ES-I3 (cell line): ENCODE results near the gene SLC2A13.
"Not testable (repeated sequence)": the region's sequence is repeated elsewhere in the genome, so short reads cannot be mapped to it uniquely, and the experiment has no call there.

ENCODE experiments used
- H3K36me3 ChIP-seq: 2 replicates; pipeline ENCODE4 v1.6.1; 2013; ENCODE audit warnings: mild to moderate bottlenecking, low read length, control low read depth, moderate library complexity; ENCODE audit not compliant: insufficient read depth
- H3K4me1 ChIP-seq: 2 replicates; pipeline ENCODE4 v1.6.1; 2013; ENCODE audit warnings: mild to moderate bottlenecking, control low read depth, low read length; ENCODE audit not compliant: insufficient read depth
- H3K9ac ChIP-seq: 2 replicates; pipeline ENCODE4 v1.6.1; 2013; ENCODE audit warnings: low read depth, mild to moderate bottlenecking, low read length, moderate library complexity
- H3K9me3 ChIP-seq: 2 replicates; pipeline ENCODE4 v1.6.1; 2013; ENCODE audit warnings: mild to moderate bottlenecking, low read length, moderate library complexity; ENCODE audit not compliant: control insufficient read depth, insufficient read depth

The SLC2A13 gene

DNA sequence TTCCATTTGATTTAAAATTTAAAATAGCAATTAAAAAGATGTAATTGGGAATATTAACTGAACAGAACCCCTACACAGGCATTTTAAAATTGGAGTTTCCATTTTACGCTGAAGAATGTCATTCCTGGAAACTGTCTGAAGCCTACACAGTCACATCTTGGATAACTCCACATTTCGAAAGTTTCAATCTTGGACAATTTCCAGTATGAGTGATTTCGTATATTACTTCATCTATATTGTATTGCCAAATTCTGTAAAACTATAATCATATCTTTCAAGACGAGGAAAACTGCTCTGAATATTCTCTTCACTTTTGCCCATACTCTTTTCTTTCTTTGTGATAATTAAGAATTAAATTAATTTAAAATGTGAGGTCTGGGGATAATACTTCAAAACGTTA lies 292.1 kb downstream of the SLC2A13 start:
- Histone ChIP-seq H3K9me3 (no peaks in the 10 kb centered on the region), H3K9ac (no peak overlapping the region), H3K4me1 (no peaks in the 10 kb centered on the region), H3K36me3 (no peaks in the 10 kb centered on the region)

DNA sequence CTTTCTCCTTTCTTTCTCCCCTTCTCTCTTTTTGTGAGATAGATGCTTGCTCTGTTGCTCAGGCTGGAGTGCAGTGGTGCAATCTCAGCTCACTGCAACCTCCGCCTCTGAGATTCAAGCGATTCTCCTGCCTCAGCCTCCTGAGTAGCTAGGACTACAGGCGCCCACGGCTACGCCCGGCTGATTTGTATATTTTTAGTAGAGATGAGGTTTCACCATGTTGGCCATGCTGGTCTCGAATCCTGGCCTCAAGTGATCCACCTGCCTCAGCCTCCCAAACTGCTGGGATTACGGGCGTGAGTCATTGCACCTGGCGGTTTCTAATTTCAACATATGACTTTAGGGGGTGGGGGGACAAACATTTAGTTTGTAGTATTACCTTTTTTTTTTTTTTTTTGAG lies 293.4 kb downstream of the SLC2A13 start:
- not testable (repeated sequence) for H3K4me1 ChIP-seq, H3K9ac ChIP-seq, H3K36me3 ChIP-seq, H3K9me3 ChIP-seq

DNA sequence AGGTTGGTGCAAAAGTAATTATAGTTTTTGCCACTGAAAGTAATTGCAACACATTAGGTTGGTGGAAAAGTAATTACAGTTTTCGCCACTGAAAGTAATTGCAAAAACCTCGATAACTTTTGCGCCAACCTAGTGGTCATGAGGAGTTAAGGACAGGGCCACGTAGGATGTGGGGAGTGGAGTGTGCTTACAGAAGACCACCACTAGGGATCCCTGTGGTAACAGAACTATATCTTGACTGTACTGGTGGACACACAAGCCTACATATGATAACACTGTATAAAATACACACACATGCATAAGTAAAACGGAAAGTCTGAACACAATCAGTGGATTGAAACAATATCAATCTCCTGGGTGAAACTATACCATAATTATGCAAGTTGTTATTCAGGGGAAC lies 298.8 kb downstream of the SLC2A13 start:
- Histone ChIP-seq H3K9me3 (no peaks in the 10 kb centered on the region), H3K4me1 (no peaks in the 10 kb centered on the region), H3K36me3 (no peaks in the 10 kb centered on the region), H3K9ac (no peak overlapping the region)

DNA sequence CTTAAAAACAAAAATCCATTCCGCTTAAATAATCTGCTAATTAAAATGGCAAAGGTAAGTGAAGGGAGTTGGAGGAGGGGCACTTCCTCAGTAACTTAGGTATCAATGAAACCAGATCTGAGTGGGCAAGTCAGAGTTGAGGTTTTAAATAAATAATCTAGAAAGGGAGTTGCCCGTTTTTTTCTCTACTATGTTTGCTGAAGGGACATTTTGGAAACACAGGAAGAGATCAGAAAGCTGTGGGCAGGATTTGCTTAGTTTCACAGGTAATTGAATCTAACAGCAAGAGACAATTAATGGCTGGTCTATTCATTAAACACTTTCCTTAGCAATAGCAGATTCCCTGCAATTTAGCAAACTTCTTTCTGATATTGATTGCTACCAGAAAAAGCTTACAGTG lies 300.2 kb downstream of the SLC2A13 start:
- Histone ChIP-seq H3K9ac (no peak overlapping the region), H3K36me3 (no peaks in the 10 kb centered on the region), H3K4me1 (no peaks in the 10 kb centered on the region), H3K9me3 (no peaks in the 10 kb centered on the region)

DNA sequence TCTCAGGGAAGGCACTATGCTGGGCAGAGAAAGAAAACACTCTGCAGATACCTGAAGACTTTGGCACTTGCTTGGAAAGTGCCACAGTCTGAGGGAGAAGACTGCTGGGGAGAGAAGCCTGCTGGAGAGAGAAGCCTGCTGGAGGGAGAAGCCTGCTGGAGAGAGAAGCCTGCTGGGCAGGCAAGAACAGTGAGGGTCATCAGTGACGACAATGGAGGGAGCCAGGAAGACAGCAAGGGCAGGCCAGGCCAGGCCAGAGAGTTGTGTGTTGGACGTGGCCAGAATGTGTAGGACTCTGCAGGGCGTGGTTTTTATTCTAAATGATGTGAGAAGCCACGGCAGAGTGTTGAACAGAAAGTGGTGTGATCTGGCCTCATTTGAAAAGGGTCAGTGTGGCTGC lies 301.0 kb downstream of the SLC2A13 start:
- H3K9me3 ChIP-seq = no peaks in the 10 kb centered on the region
- H3K36me3 ChIP-seq = no peaks in the 10 kb centered on the region
- H3K4me1 ChIP-seq = no peaks in the 10 kb centered on the region
- no peak overlapping the region for H3K9ac ChIP-seq

DNA sequence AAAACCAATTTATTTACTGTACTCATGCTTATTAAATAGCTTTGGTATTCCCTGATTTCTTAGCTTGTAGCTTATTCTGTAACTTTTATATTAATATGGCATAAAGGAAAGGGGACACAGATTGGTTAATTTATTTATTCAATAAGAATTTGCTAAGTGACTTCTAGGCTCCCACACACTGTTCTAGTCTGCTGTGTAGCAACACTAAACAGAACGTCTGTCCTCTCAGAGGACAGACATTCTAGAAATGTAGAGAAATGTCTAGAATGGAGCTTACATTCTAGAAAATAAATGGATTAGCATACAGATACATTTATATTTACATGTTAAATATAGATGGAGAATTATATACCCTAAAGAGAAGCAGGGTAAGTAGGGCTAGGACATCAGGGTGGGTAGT lies 301.4 kb downstream of the SLC2A13 start:
- no peaks in the 10 kb centered on the region for H3K9me3 ChIP-seq
- H3K4me1 ChIP-seq = no peaks in the 10 kb centered on the region
- no peak overlapping the region for H3K9ac ChIP-seq
- H3K36me3 ChIP-seq = no peaks in the 10 kb centered on the region

DNA sequence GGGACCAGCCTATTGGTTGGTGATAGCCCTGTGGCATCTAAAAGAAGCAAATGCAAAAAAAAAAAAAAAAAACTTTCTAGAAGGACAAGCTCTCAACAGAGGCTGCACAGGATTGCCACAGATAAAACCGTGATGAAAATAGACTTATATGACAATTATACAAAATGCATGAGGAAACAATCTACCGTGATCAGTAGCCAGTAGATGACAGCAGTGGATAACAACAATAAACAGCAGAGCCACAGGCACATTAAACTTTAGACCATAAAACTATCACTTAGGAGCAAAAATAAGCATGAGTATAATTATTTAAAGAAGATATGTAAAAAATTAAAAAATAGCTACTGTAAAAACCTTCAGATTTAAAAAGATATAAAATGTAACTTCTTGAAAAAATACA lies 302.7 kb downstream of the SLC2A13 start:
- Histone ChIP-seq H3K9ac (no peak overlapping the region), H3K9me3 (no peaks in the 10 kb centered on the region), H3K4me1 (no peaks in the 10 kb centered on the region)

DNA sequence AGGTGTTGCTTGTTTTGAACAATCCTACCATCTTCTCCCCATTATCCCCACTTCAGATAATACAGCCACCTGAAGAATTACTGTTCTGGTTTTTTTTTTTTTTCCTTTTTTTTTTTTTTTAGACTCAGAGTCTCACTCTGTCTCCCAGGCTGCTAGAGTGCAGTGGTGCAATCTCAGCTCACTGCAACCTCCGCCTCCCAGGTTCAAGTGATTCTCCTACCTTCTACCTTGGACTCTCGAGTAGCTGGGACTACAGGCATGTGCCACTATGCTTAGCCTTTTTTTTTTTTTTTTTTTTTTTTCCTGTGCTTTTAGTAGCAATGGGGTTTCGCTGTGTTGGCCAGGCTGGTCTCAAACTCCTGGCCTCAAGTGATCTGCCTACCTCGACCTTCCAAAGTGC lies 306.9 kb downstream of the SLC2A13 start:
- Histone ChIP-seq H3K36me3 (no peaks in the 10 kb centered on the region), H3K9me3 (no peaks in the 10 kb centered on the region), H3K9ac (no peak overlapping the region), H3K4me1 (no peaks in the 10 kb centered on the region)

More for the DNA sequence above, 302.7 kb downstream of the SLC2A13 start:
- H3K36me3 ChIP-seq = no peaks in the 10 kb centered on the region

DNA sequence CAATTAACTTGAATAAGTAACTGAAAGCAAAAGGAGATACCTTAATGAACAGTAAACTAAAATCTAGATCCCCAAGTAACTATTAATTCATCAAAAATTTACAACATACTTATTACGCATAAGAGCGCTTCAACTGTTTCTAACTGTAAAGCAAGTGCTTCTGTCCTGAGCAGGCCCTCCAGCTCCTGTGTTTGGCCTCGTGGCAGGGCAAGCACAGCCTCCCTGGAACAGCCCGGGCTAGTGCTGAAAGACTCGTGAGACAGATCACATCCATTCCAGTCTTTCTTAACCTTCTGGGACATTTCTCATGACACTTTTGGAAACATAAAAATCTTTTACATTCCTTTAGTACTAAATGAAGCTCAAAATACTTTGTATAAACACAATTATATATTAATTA lies 307.5 kb downstream of the SLC2A13 start:
- Histone ChIP-seq H3K4me1 (no peaks in the 10 kb centered on the region), H3K9me3 (no peaks in the 10 kb centered on the region), H3K9ac (no peak overlapping the region), H3K36me3 (no peaks in the 10 kb centered on the region)

DNA sequence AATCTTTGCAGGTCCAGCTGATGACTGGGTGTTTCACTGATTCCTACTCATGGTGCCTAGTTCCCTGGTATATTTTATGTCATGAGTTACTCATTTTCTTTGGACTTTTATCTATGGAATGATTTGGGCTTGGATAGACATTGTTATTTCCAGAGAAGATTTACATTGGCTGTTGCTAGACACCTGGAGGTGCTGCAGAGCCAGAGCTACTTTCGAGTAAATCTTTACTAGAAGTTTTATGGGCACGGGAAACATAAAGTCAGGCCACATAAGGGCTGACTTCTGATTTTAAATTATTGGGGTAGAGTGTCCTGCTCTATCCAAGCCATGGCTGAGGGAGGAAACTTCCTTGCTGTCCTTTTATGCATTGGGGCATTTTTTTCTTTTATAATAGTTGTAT lies 310.4 kb downstream of the SLC2A13 start:
- Histone ChIP-seq H3K9me3 (no peaks in the 10 kb centered on the region), H3K4me1 (no peaks in the 10 kb centered on the region), H3K9ac (no peak overlapping the region)

DNA sequence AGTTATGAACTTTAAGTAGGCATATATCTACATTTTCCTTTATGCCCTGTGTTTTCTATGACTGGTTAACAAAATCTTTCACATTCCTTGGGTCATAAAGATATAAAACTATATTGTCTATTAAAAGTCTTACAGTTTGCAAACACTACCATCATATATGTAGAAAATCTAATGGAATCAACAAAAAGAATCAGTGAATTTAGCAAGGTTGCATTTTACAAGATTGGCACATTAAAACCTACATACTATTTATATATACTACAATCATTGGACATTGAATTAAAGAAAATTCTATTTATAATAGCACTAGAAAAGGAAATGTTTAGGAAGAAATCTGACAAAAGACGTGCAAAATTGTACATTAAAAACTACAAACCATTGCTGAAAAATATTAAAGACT lies 312.9 kb downstream of the SLC2A13 start:
- H3K36me3 ChIP-seq = no peaks in the 10 kb centered on the region
- H3K9ac ChIP-seq = no peak overlapping the region
- H3K4me1 ChIP-seq = no peaks in the 10 kb centered on the region
- H3K9me3 ChIP-seq = no peaks in the 10 kb centered on the region

More for the DNA sequence above, 310.4 kb downstream of the SLC2A13 start:
- no peaks in the 10 kb centered on the region for H3K36me3 ChIP-seq

DNA sequence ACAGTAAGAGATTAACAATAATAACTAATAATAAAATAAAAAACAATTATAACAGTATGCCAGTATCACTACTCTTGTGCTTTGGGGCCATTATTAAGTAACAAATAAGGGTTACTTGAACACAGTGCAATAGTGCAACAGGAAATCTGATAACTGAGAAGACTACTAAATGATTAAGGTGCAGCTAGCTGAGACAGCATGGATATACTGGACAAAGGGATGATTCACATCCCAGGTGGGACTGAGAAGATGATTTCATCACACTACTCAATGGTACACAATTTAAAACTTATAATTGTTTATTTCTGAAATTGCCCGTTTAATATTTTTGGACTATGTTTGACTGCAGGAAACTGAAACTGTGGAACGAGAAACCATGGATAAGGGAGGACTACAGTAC lies 317.6 kb downstream of the SLC2A13 start:
- no peaks in the 10 kb centered on the region for H3K9me3 ChIP-seq
- H3K4me1 ChIP-seq = no peaks in the 10 kb centered on the region
- no peak overlapping the region for H3K9ac ChIP-seq
- no peaks in the 10 kb centered on the region for H3K36me3 ChIP-seq

DNA sequence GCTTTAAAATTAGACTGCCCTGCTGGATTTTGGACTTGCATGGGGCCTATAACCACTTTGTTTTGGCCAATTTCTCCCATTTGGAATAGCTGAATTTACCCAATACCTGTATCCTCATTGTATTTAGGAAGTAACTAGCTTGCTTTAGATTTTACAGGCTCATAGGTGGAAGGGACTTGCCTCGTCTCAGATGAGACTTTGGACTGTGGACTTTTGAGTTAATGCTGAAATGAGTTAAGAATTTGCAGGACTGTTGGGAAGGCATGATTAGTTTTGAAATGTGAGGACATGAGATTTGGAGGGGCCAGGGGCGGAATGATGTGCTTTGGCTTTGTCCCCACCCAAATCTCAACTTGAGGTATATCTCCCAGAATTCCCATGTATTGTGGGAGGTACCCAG lies 320.1 kb downstream of the SLC2A13 start:
- H3K4me1 ChIP-seq, H3K9ac ChIP-seq: not testable (repeated sequence)

DNA sequence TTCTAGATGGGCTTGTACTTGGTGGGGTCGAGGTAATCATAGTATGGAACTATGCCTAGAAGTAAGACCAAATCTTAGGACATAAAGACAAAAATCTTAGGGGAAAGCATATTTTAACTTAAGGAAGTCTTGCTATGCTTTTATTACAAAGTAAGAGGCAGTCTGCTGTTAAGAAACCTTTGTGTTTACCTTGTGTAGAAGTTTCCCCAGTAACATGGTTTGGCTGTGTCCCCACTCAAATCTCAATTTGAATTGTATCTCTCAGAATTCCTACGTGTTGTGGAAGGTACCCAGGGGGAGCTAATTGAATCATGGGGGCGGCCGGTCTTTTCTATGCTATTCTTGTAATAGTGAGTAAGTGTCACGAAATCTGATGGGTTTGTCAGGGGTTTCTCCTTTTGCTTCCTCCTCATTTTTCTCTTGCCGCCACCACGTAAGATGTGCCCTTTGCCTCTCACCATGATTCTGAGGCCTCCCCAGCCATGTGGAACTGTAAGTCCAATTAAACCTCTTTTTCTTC lies 323.8 kb downstream of the SLC2A13 start:
- Histone ChIP-seq H3K9ac (no peak overlapping the region), H3K4me1 (no peaks in the 10 kb centered on the region), H3K36me3 (no peaks in the 10 kb centered on the region), H3K9me3 (no peaks in the 10 kb centered on the region)

More for the DNA sequence above, 320.1 kb downstream of the SLC2A13 start:
- H3K9me3 ChIP-seq, H3K36me3 ChIP-seq: not testable (repeated sequence)

DNA sequence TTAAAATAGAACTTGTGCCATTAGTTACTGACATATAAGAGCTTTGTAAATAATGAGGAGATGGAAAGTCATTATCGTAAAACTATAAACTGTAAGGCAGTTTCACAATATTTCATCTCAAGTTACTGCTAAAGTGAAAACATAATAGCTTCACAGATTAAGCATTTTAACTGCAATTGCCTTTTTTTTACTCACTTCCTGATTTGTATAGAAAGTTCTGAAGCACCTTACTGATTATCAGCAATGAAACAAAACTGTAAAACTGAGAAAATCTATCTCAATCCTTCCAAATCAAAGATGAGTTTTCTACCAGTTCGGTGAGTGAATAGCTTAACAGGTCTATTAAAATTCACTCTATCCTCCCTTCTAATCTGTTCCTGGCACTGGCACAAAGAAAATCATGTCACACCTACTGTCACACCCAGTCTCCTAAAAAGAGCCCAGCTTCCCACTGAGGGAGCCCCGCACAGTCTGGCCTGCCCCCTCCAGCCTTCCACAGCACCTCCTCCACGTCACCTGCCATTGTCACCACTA lies 324.9 kb downstream of the SLC2A13 start:
- no peak overlapping the region for H3K9ac ChIP-seq
- H3K9me3 ChIP-seq = no peaks in the 10 kb centered on the region
- no peaks in the 10 kb centered on the region for H3K4me1 ChIP-seq
- no peaks in the 10 kb centered on the region for H3K36me3 ChIP-seq

DNA sequence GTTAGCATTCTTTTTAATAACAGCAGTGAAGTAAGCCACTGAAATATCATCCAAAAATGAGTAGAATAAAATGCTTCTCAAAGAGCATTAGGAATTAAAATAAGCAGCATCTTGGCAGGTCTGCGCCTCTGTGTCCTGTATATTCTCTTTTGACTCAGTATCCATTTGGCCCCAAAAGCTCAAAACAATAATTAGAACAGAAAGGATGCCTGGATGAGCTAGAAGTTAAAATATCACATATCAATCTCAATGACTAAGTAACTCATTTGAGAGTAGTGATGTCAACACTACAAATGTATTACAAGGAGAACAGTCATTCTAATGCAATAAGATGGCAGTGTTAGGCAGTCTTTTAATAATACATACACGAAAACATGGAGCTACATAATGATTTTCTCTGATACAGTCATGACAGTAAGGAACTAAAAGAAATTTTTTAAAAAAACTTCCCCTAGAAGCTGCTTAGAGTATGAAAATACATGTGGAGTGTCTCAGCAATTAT lies 325.4 kb downstream of the SLC2A13 start:
- Histone ChIP-seq H3K36me3 (no peaks in the 10 kb centered on the region), H3K9me3 (no peaks in the 10 kb centered on the region), H3K4me1 (no peaks in the 10 kb centered on the region), H3K9ac (no peak overlapping the region)
